GM12891 (cell line): ENCODE results near the gene HSD17B8.

ENCODE experiments used
- PAX5 ChIP-seq: IDR thresholded peaks from 2 replicates; pipeline ENCODE4 v1.6.1; 2011; ENCODE audit warnings: low read length, moderate library complexity, mild to moderate bottlenecking; ENCODE audit not compliant: insufficient read depth, severe bottlenecking
- POLR2A ChIP-seq: IDR thresholded peaks from 2 replicates; pipeline ENCODE4 v1.6.1; 2011; ENCODE audit warnings: low read depth, low read length, control low read depth
- POLR2AphosphoS5 ChIP-seq: IDR thresholded peaks from 2 replicates; pipeline ENCODE4 v1.6.1; 2011; ENCODE audit warnings: low read depth, low read length, control low read depth
- POU2F2 ChIP-seq: IDR thresholded peaks from 2 replicates; pipeline ENCODE4 v1.6.1; 2011; ENCODE audit warnings: low read depth, mild to moderate bottlenecking, control low read depth, low read length, moderate library complexity
- SPI1 ChIP-seq: IDR thresholded peaks from 2 replicates; pipeline ENCODE4 v1.6.1; 2011; ENCODE audit warnings: low read depth, low read length, control low read depth
- TAF1 ChIP-seq: IDR thresholded peaks from 2 replicates; pipeline ENCODE4 v1.6.1; 2011; ENCODE audit warnings: low read depth, low read length, control low read depth

GRCh38 chr6:33213166-33213988 lies 8.9 kb downstream of the HSD17B8 start:
- TF ChIP-seq TAF1 (no peak), POLR2AphosphoS5 (no peak), POU2F2 (no peak), POLR2A (peak; percentile 11; the same call in 1 of the 2 replicates), SPI1 (peak; percentile 59), PAX5 (no peak)
